ENCODE data around the gene ATP6V1C2. TPM values are rescaled to one million over a fixed set of nuclear protein-coding genes. Genes with fewer than 3 reads are reported as not detected.
A peak's percentile ranks its signal among the peaks of the same experiment; 100 is the strongest.

Gene ATP6V1C2
- total RNA-seq, 2 donors from 2014 or later, result 0.12 to 0.44 TPM

GRCh38 chr2:10717628-10718027 is 3.8 kb upstream of the ATP6V1C2 start:
- Histone ChIP-seq H3K9me3 (no peaks in the 10 kb centered on the region), H3K4me1 (peaks cover 0 to 20% of the 10 kb centered on the region in 2 donors), H3K27me3 (peaks cover 10 to 19% of the 10 kb centered on the region in 2 donors), H3K36me3 (no peaks in the 10 kb centered on the region), H3K4me3 (no peak overlapping the region), H3K27ac (no peak overlapping the region)
- DNase-seq (ENCODE audit: low spot score), result no peak
- TF ChIP-seq CTCF (IDR thresholded peaks at IDR 0.05), result no peak

- Histone ChIP-seq H3K36me3 (no peaks in the 10 kb centered on the region), H3K27ac (no peak overlapping the region), H3K4me3 (no peak overlapping the region), H3K27me3 (peaks cover 15 to 24% of the 10 kb centered on the region in 2 donors), H3K4me1 (peaks cover 0 to 20% of the 10 kb centered on the region in 2 donors), H3K9me3 (no peaks in the 10 kb centered on the region)
- DNase-seq (ENCODE audit: low spot score), result no peak
- TF ChIP-seq CTCF (IDR thresholded peaks at IDR 0.05), result no peak
Observed at GRCh38 chr2:10720306-10720705, 1.1 kb upstream of the ATP6V1C2 start.

- no peak overlapping the region for H3K27ac ChIP-seq
- peaks cover 15 to 24% of the 10 kb centered on the region in 2 donors for H3K27me3 ChIP-seq
- peaks cover 0 to 20% of the 10 kb centered on the region in 2 donors for H3K4me1 ChIP-seq
- H3K4me3 ChIP-seq, result peak overlapping the region in 1 of 2 donors; percentile 51
- no peak for TF ChIP-seq CTCF (IDR thresholded peaks at IDR 0.05)
- no peaks in the 10 kb centered on the region for H3K9me3 ChIP-seq
- no peak for DNase-seq (ENCODE audit: low spot score)
- no peaks in the 10 kb centered on the region for H3K36me3 ChIP-seq
Observed at GRCh38 chr2:10720947-10721395, 459 bp upstream of the ATP6V1C2 start.

- peak overlapping the region in 1 of 2 donors; percentile 51 for H3K4me3 ChIP-seq
- H3K4me1 ChIP-seq, result peaks cover 0 to 20% of the 10 kb centered on the region in 2 donors
- no peak for DNase-seq (ENCODE audit: low spot score)
- H3K9me3 ChIP-seq, result no peaks in the 10 kb centered on the region
- no peak for TF ChIP-seq CTCF (IDR thresholded peaks at IDR 0.05)
- H3K36me3 ChIP-seq, result no peaks in the 10 kb centered on the region
- no peak overlapping the region for H3K27ac ChIP-seq
- peaks cover 15 to 24% of the 10 kb centered on the region in 2 donors for H3K27me3 ChIP-seq
Observed at GRCh38 chr2:10722252-10722825, 909 bp downstream of the ATP6V1C2 start.

- Histone ChIP-seq H3K4me3 (no peak overlapping the region), H3K4me1 (no peaks in the 10 kb centered on the region), H3K27ac (no peak overlapping the region), H3K36me3 (no peaks in the 10 kb centered on the region), H3K27me3 (no peaks in the 10 kb centered on the region), H3K9me3 (no peaks in the 10 kb centered on the region)
- no peak for DNase-seq (ENCODE audit: low spot score)
- TF ChIP-seq CTCF (IDR thresholded peaks at IDR 0.05), result no peak
Observed at GRCh38 chr2:10732924-10733565, 11.6 kb downstream of the ATP6V1C2 start.
